ENCODE data around the gene PDCD4. TPM values are rescaled to one million over a fixed set of nuclear protein-coding genes. Genes with fewer than 3 reads are reported as not detected.

The PDCD4 gene
- polyA plus RNA-seq, 1 of the 3 experiments (the other 2 are of a cell fraction) = 23.3 TPM

DNA sequence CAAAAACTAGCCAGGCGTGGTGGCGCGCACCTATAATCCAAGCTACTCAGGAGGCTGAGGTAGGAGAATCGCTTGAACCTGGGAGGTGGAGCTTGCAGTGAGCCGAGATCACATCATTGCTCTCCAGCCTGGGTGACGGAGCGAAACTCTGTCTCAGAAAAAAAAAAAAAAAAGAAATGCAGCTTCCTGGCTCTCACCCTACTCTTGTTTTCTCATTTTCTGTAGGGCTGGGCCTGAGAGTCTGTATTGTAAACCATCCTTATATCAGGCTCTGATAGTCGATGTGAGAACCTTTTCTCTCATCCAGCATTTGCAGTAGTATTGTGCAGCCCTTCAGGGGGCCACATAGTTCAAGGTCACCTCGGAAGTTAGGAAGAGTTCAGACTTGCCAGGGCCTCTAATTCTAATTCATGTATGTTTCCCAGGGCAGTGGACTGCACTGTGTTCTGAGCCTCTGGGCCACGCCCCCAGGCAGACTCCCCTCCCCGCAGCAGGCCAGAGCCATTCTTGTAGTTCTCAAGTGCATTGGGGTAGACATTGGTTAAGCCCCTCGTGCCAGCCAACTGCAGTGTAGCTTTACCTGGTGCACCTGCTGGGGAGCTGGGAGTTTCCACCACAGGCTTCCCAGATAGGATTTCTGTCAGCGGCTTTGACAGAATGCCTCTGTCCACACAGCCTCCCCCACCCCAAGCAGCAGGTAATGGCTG, 38.3 kb upstream of the PDCD4 start:
- Histone ChIP-seq H4K20me1 (ENCODE audit: insufficient read depth) (no peaks in the 10 kb centered on the region), H3K79me2 (ENCODE audit: insufficient read depth) (no peaks in the 10 kb centered on the region), H3K9me3 (no peaks in the 10 kb centered on the region), H3K9me2 (no peaks in the 10 kb centered on the region), H3K4me3 (ENCODE audit: low read depth in 2 of 2, low read length in 1 of 2) (no peak overlapping the region), H3K36me3 (replicated peaks in 1 of 2; ENCODE audit: control insufficient read depth in 1 of 2, insufficient read depth in 2 of 2, low read length in 1 of 2) (no peaks in the 10 kb centered on the region), H3K27me3 (ENCODE audit: insufficient read depth) (no peaks in the 10 kb centered on the region), H2AFZ (ENCODE audit: low read depth) (no peak overlapping the region), H3K27ac (ENCODE audit: low read depth in 2 of 2, low read length in 1 of 2) (no peak overlapping the region; a peak in 1 of 4 replicates), H3F3A (replicated peaks; ENCODE audit: insufficient read depth) (no peaks in the 10 kb centered on the region), H3K9ac (no peak overlapping the region), H3K4me1 (ENCODE audit: control insufficient read depth in 1 of 2, insufficient read depth in 2 of 2, low read depth in 1 of 2, low read length in 1 of 2) (peaks cover 0 to 32% of the 10 kb centered on the region in 2 experiments; a peak in 1 of 4 replicates), H3K4me2 (no peak overlapping the region)
- no peak for DNase-seq
- CTCF ChIA-PET = interaction anchor here (1.0 to 2.1 kb wide), 3 partner anchors 13 to 449 kb away, joined by 3 to 7 read pairs (median 3); no protein-coding TSS in a partner anchor
- TF ChIP-seq, protein P1, sequence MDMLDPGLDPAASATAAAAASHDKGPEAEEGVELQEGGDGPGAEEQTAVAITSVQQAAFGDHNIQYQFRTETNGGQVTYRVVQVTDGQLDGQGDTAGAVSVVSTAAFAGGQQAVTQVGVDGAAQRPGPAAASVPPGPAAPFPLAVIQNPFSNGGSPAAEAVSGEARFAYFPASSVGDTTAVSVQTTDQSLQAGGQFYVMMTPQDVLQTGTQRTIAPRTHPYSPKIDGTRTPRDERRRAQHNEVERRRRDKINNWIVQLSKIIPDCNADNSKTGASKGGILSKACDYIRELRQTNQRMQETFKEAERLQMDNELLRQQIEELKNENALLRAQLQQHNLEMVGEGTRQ (IDR thresholded peaks at IDR 0.05; ENCODE audit: borderline replicate concordance, low read depth, low read length) = no peak
- TF ChIP-seq EP300 (IDR thresholded peaks at IDR 0.05; ENCODE audit: borderline replicate concordance in 1 of 2, low read depth in 1 of 2, low read length in 1 of 2) (no peak), TCF12 (IDR thresholded peaks at IDR 0.05) (no peak), SIN3A (IDR thresholded peaks at IDR 0.05; ENCODE audit: borderline replicate concordance, low read depth, low read length) (no peak), EZH2phosphoT487 (IDR thresholded peaks at IDR 0.05; ENCODE audit: borderline replicate concordance, low read depth) (no peak), FOXM1 (IDR thresholded peaks at IDR 0.05; ENCODE audit: low read depth) (no peak), CHD2 (IDR thresholded peaks at IDR 0.05; ENCODE audit: low read length, partially characterized antibody) (no peak), RAD21 (IDR thresholded peaks at IDR 0.05; ENCODE audit: low read length) (no peak), NRF1 (IDR thresholded peaks at IDR 0.05; ENCODE audit: low read depth, low read length) (no peak), POLR2AphosphoS5 (IDR thresholded peaks at IDR 0.05; ENCODE audit: low read depth, low read length) (no peak), SMC3 (IDR thresholded peaks at IDR 0.05; ENCODE audit: low read depth, low read length) (no peak), TAF1 (IDR thresholded peaks at IDR 0.05; ENCODE audit: borderline replicate concordance, low read depth, low read length) (no peak), RXRA (IDR thresholded peaks at IDR 0.05; ENCODE audit: borderline replicate concordance, low read depth) (no peak), NFIC (IDR thresholded peaks at IDR 0.05; ENCODE audit: borderline replicate concordance) (no peak), RCOR1 (IDR thresholded peaks at IDR 0.05; ENCODE audit: low read length) (no peak)
- TF ChIP-seq, protein P2, sequence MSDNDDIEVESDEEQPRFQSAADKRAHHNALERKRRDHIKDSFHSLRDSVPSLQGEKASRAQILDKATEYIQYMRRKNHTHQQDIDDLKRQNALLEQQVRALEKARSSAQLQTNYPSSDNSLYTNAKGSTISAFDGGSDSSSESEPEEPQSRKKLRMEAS (IDR thresholded peaks at IDR 0.05; ENCODE audit: low read depth) = no peak
- TF ChIP-seq, protein P3, sequence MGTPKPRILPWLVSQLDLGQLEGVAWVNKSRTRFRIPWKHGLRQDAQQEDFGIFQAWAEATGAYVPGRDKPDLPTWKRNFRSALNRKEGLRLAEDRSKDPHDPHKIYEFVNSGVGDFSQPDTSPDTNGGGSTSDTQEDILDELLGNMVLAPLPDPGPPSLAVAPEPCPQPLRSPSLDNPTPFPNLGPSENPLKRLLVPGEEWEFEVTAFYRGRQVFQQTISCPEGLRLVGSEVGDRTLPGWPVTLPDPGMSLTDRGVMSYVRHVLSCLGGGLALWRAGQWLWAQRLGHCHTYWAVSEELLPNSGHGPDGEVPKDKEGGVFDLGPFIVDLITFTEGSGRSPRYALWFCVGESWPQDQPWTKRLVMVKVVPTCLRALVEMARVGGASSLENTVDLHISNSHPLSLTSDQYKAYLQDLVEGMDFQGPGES (IDR thresholded peaks at IDR 0.05; ENCODE audit: low read depth, low read length) = no peak
- TF ChIP-seq, protein P4, sequence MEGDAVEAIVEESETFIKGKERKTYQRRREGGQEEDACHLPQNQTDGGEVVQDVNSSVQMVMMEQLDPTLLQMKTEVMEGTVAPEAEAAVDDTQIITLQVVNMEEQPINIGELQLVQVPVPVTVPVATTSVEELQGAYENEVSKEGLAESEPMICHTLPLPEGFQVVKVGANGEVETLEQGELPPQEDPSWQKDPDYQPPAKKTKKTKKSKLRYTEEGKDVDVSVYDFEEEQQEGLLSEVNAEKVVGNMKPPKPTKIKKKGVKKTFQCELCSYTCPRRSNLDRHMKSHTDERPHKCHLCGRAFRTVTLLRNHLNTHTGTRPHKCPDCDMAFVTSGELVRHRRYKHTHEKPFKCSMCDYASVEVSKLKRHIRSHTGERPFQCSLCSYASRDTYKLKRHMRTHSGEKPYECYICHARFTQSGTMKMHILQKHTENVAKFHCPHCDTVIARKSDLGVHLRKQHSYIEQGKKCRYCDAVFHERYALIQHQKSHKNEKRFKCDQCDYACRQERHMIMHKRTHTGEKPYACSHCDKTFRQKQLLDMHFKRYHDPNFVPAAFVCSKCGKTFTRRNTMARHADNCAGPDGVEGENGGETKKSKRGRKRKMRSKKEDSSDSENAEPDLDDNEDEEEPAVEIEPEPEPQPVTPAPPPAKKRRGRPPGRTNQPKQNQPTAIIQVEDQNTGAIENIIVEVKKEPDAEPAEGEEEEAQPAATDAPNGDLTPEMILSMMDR (IDR thresholded peaks at IDR 0.05) = no peak
- 84% methylated on average over 10 of the region's 13 CpGs for WGBS (ENCODE audit: low lambda C conversion rate)
- POLR2A ChIA-PET = no interaction called here

Measured in SK-N-SH (cell line).